Measurements from ENCODE around the gene GTSF1L.

DNA sequence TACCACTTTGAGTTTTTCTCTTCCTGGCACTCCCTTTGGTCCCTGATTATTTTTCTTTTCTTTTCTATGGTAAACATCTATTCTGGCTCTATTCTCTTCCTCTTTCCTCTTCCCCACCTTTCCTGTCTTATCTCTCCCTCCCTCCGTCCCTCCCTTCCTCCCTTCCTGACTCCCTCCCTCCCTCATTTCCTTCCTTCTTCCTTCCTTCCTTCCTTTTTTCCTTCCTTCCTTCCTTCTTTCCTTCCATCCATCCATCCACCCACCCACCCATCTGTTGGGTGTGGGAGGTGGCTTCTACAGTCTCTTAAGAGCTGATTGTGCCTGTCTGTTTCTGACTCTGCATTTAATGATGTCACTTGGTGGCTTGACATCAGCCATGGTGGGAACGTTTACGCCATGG, 43.5 kb upstream of the GTSF1L start:
- TF ChIP-seq EZH2phosphoT487 (IDR thresholded peaks at IDR 0.05; ENCODE audit: low read length): no peak
- TF ChIP-seq, protein P1, sequence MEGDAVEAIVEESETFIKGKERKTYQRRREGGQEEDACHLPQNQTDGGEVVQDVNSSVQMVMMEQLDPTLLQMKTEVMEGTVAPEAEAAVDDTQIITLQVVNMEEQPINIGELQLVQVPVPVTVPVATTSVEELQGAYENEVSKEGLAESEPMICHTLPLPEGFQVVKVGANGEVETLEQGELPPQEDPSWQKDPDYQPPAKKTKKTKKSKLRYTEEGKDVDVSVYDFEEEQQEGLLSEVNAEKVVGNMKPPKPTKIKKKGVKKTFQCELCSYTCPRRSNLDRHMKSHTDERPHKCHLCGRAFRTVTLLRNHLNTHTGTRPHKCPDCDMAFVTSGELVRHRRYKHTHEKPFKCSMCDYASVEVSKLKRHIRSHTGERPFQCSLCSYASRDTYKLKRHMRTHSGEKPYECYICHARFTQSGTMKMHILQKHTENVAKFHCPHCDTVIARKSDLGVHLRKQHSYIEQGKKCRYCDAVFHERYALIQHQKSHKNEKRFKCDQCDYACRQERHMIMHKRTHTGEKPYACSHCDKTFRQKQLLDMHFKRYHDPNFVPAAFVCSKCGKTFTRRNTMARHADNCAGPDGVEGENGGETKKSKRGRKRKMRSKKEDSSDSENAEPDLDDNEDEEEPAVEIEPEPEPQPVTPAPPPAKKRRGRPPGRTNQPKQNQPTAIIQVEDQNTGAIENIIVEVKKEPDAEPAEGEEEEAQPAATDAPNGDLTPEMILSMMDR (IDR thresholded peaks at IDR 0.05; ENCODE audit: low read length): no peak
- no peak for TF ChIP-seq EZH2 (optimal IDR thresholded peaks at IDR 0.05; ENCODE audit: low read depth, low read length)

All from MM.1S (cell line).